Stimulated activated CD4-positive, alpha-beta T cell treated with anti-CD3 and anti-CD28 coated beads, Interleukin-4, amount 100 ng/mL, for 24 hours (primary cell): Measurements from ENCODE around the gene ABCC5.

Experiments
- DNase-seq: peaks from one replicate; pipeline ENCODE4 v3.0.0-alpha.2; 2020

Gene ABCC5

GRCh38 chr3:183918178-183918577 is 99.5 kb downstream of the ABCC5 start:
- no peak for DNase-seq

DNA sequence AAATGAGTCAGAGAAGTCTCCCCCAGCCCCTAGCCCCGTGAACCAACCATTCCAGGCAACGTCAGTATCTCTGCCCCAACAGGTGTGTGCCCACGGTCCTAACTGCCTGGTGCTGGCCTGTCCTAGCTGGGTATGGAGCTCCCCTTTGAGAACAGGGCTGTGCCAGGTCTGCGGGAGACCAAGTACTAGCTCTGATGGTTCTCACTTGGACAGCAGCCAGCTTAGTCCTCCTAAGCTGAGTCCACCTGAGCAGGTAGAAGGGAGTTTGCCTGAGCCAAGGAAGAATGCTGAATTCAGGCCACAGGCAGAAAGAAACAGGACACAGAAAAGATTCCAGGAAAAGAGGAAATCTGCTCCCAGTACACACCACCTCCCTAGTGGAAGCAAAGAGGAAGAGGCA is 99.9 kb downstream of the ABCC5 start:
- no peak for DNase-seq

DNA sequence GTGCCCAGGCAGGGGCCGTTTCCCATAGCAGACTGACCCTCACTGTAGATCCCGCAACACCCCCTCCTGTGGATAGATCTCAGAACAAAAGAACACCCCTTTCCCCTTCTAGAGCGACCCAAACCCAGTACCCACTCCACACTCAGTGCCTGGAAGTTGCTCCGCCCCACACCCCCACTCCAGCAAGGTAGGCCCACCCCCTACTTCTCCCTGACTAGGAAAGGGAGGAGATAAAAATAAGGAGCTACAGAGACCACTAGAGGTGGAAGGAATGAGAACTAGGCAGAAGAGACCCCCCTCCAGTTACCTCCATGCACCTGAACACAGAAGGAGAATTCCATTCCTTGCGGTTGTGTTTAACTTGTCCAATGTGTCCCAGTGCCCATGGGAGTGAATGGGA is 102.8 kb downstream of the ABCC5 start:
- DNase-seq = no peak

- no peak for DNase-seq
Observed at GRCh38 chr3:183913580-183913920, 104.1 kb downstream of the ABCC5 start.

DNA sequence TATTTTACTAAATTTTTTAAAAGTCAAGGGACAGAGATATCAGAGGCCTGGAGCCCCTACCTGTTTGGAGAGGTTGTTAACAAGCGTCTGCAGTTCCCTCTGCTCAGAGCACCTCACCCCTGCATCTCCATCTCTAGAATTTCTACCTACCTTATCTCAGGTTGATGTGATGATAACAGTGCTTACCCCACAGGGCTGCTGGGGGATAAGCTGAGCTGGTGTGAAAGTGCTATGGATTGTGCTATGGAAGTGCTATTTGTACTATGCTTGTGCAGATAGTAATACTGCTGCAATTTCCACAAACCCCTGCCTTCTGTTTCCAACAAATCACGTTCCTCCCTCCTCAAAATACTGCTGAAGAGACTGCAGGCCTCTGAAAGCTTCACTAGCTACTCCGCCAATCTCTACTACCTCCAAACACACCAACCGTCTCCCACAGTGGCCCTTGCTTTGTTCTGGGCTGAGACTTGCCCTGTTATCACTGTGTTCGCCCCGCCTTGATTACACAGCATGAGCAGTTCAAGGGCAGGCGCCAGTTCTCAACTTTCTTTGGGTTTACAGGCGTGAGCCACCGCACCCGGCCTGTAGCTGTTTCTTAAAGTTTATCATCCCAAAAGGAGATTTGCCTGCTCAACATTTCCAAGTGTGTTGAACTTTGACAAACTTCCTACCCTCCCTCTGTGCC is 104.6 kb downstream of the ABCC5 start:
- DNase-seq = no peak

DNA sequence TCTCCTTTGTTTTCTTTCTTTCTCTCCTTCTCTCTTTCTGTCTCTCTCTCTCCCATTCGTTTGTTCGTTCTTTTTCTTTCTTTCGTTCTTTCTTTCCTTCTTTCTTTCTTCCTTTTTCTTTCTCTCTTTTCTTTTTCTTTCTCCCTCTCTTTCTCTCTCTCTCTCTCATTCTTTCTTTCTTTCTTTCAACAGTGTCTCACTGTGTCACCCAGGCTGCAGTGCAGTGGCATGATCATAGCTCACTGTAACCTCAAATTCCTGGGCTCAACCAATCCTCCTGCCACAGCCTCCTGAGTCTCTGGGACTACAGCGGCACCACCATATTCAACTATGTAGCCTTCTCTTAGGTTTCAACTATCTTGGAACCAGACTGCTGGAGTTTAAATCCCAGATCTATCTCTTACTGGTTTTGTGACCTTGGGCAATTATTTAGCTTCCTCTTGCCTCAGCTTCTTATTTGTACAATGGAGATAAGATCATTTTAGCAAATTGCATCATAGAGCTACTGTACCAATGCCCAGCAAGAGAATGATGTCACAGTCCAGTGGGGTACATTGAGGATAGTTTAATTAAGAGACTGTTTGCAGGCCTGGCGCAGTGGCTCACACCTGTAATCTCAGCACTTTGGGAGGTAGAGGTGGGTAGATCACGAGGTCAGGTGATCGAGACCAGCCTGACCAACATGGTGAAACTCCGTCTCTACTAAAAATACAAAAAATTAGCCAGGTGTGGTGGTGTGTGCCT is 105.7 kb downstream of the ABCC5 start:
- DNase-seq = no peak

GRCh38 chr3:183911087-183911486 is 106.6 kb downstream of the ABCC5 start:
- DNase-seq = no peak

DNA sequence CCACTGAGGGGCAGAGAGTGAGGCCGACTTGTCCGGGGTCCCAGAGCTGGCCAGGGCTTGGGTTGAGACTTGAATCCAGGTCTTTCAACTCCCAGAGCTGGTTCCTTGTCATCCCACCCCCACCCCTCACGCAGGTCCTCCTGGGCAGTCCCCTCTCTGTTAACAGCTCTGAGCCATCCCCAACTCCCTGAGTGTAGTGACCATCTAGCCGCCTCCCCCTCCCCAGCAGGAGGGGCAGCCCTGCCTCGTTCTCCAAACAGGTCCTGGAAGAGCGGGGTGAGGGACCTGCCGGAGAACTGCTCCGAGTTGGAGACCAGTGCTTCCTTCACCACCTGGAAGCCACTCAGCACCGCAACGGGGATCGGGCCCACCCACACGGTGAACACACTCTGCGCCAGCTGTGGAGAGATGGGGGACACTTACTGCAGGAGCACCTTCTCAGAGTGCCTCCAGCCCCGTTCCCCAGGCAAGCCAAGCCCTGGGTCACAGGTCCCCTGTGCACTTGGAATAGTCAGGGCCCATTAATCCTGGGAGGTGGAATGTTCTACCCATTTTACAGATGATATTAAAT is 108.6 kb downstream of the ABCC5 start:
- no peak for DNase-seq

- DNase-seq = no peak
Observed at GRCh38 chr3:183907911-183908331, 109.8 kb downstream of the ABCC5 start.

DNA sequence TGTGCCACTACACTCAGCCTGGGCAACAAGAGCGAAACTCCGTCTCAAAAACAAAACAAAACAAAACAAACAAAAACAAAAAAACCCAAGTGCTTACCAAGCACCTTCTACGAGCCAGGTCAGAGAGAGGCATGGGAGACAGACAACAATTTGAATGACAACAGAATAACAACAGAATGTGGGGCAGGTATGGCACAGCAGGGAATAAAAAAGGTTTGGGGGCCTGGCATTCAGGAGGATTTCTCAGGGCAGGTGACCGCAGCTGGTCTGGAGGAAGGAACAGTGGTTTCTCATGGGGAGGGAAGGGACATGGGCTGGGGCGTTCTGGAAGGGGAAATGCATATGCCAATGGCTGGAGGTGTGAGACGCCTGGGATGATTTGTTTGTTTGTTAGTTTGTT is 110.5 kb downstream of the ABCC5 start:
- DNase-seq = no peak

- no peak for DNase-seq
Observed at GRCh38 chr3:183906234-183906921, 111.3 kb downstream of the ABCC5 start.

- DNase-seq = no peak
Observed at GRCh38 chr3:183904833-183905780, 112.6 kb downstream of the ABCC5 start.

GRCh38 chr3:183898028-183898431 is 119.7 kb downstream of the ABCC5 start:
- no peak for DNase-seq

- no peak for DNase-seq
Observed at GRCh38 chr3:183897606-183898005, 120.1 kb downstream of the ABCC5 start.

- DNase-seq = no peak
Observed at GRCh38 chr3:183896610-183897009, 121.1 kb downstream of the ABCC5 start.

DNA sequence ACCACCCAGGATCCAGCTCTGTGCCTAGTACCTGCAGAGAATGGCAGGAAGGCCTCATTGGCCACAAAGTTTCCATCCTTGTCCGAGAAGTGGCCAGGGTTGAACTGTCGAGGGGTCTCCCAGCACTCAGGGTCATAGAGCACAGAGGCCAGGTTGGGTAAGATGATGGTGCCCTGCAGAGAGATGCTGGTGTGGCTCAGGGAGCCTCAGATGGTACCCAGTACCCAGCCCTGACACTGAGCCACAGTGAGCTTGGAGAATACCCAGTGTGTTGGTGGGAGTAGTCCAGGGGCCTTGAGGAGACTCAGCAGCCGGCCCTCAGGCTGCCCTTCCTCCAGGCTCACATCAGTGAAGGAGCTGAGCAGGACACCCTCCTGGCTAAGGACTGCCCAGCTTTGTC is 121.5 kb downstream of the ABCC5 start:
- DNase-seq = no peak

GRCh38 chr3:183895774-183896173 is 121.9 kb downstream of the ABCC5 start:
- DNase-seq = no peak

GRCh38 chr3:183895296-183895695 is 122.4 kb downstream of the ABCC5 start:
- peak; percentile 43 for DNase-seq

- no peak for DNase-seq
Observed at GRCh38 chr3:183892610-183893214, 125.0 kb downstream of the ABCC5 start.

- no peak for DNase-seq
Observed at GRCh38 chr3:183885766-183886165, 131.9 kb downstream of the ABCC5 start.

- DNase-seq = peak; percentile 98
Observed at GRCh38 chr3:183884427-183885296, 133.0 kb downstream of the ABCC5 start, which contains the start of gene PARL. TSS of gene PARL (minus strand) at chr3:183884880. CDS start at chr3:183884846, 34 bp downstream.
